GM12875 (cell line): ENCODE measurements around the gene DGKH.
A peak's percentile ranks its signal among the peaks of the same experiment; 100 is the strongest.

Source experiments
- H3K4me3 ChIP-seq: one replicate; pipeline ENCODE4 v1.5.1; 2011; ENCODE audit warnings: low read depth, low read length, control low read depth
- TF ChIP-seq, protein P1 (sequence below): IDR thresholded peaks from 2 replicates; pipeline ENCODE4 v1.5.1; 2011; ENCODE audit warnings: low read depth, mild to moderate bottlenecking, control low read depth, inconsistent platforms, low read length, moderate library complexity, borderline replicate concordance; ENCODE audit not compliant: insufficient read depth

DGKH gene

GRCh38 chr13:42028113-42028799 lies 20.2 kb upstream of the DGKH start:
- H3K4me3 ChIP-seq, result no peak overlapping the region
- TF ChIP-seq, protein P1, sequence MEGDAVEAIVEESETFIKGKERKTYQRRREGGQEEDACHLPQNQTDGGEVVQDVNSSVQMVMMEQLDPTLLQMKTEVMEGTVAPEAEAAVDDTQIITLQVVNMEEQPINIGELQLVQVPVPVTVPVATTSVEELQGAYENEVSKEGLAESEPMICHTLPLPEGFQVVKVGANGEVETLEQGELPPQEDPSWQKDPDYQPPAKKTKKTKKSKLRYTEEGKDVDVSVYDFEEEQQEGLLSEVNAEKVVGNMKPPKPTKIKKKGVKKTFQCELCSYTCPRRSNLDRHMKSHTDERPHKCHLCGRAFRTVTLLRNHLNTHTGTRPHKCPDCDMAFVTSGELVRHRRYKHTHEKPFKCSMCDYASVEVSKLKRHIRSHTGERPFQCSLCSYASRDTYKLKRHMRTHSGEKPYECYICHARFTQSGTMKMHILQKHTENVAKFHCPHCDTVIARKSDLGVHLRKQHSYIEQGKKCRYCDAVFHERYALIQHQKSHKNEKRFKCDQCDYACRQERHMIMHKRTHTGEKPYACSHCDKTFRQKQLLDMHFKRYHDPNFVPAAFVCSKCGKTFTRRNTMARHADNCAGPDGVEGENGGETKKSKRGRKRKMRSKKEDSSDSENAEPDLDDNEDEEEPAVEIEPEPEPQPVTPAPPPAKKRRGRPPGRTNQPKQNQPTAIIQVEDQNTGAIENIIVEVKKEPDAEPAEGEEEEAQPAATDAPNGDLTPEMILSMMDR, result no peak

GRCh38 chr13:42035905-42036521 lies 12.4 kb upstream of the DGKH start:
- TF ChIP-seq, protein P1, result no peak
- H3K4me3 ChIP-seq, result no peak overlapping the region

DNA sequence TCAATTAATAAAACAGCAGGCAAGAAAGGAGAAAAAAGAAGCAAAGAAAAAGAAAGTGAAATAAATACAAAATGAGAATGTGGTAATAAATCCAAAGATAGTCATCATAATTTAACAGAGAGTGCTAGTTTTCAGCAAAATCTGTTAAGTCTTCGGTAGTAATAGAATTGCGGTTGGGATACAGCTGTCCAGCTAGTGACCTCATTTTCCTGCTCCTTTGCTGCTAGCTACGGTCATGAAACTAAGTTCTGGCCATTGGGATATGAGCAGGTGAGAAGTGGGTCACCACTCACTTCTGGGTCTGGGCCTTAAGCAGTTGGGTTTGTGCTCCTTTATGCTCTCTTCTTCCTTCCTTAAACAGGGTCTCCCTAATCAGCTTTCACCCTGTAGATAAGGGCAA lies 11.7 kb upstream of the DGKH start:
- H3K4me3 ChIP-seq, result no peak overlapping the region
- TF ChIP-seq, protein P1, result no peak

GRCh38 chr13:42038661-42039456 lies 9.6 kb upstream of the DGKH start:
- no peak overlapping the region for H3K4me3 ChIP-seq
- TF ChIP-seq, protein P1, result no peak

DNA sequence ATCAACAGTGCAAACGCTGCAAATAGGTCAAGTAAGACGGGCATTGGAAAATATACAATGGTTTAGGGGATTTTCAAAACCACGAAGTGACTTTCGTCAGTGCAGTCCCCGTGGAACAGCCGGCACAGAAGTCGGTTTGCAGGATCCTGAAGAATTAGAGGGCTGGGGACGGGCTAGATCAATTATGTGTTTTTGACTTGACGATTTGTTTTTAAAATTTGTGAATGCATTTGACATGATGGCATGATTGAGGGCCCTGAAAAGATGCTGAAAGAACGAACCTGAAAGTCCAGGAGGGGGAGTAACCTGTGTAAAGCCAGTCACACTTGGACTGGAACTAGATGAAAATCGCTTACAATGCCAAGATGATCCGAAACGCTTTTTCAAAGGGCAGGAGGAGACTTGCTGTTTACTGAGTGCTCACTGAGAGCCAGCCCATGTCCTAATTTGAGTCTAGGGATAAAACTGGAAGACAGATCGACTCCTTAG lies 8.9 kb upstream of the DGKH start:
- H3K4me3 ChIP-seq, result peak overlapping the region; percentile 59
- TF ChIP-seq, protein P1, result no peak

GRCh38 chr13:42039946-42040729 lies 8.3 kb upstream of the DGKH start:
- H3K4me3 ChIP-seq, result peak overlapping the region; percentile 59
- TF ChIP-seq, protein P1, result no peak
